K562 (cell line): ENCODE results near the gene RUVBL1. TPM values are rescaled to one million over a fixed set of nuclear protein-coding genes. Genes with fewer than 3 reads are reported as not detected.

Experiments
- CEBPG ChIP-seq, 3 experiments: fragments of 200-800 bp in 1 of 3; sonication (Bioruptor generic) in 1 of 3; sonication (generic) in 1 of 3; formaldehyde crosslinking in 1 of 3; IDR thresholded peaks in 2 of 3; conservative IDR thresholded peaks in 1 of 3; 2 replicates each; pipeline versions ENCODE4 v1.6.1 to v1.8.0; 2016 to 2022; ENCODE audit warnings: missing compliant biosample characterization in 2 of 3, missing genetic modification characterization in 2 of 3, mild to moderate bottlenecking in 1 of 3, missing genetic modification reagents in 1 of 3
- ETV1 ChIP-seq: fragments of 450-650 bp; conservative IDR thresholded peaks from 2 replicates; pipeline ENCODE4 v1.6.1; 2016; ENCODE audit warnings: missing genetic modification characterization, control low read depth, low read depth, missing compliant biosample characterization
- JUND ChIP-seq, 2 experiments: IDR thresholded peaks; 2 replicates in 1 of 2; 3 replicates in 1 of 2; pipeline ENCODE4 v1.6.1; 2011; ENCODE audit warnings: borderline replicate concordance in 2 of 2, low read depth in 2 of 2, low read length in 2 of 2, improper control_type of control experiment in 1 of 2, missing biosample characterization in 1 of 2, missing genetic modification characterization in 1 of 2, missing genetic modification reagents in 1 of 2
- PCBP2 ChIP-seq: fragments of 200-400 bp; formaldehyde crosslinking; IDR thresholded peaks from 2 replicates; pipeline ENCODE4 v1.6.1; 2018; ENCODE audit warnings: low read length, low read depth, mild to moderate bottlenecking, moderate library complexity; ENCODE audit not compliant: poor library complexity, severe bottlenecking
- POLR2G ChIP-seq: fragments of 200-400 bp; formaldehyde crosslinking; IDR thresholded peaks from 2 replicates; pipeline ENCODE4 v1.6.1; 2017; ENCODE audit warnings: low read depth, mild to moderate bottlenecking, antibody characterized with exemption, low read length, moderate library complexity
- RBM34 ChIP-seq: fragments of 200-400 bp; formaldehyde crosslinking; IDR thresholded peaks from 2 replicates; pipeline ENCODE4 v1.6.1; 2018; ENCODE audit warnings: low read length, borderline replicate concordance; ENCODE audit not compliant: insufficient read depth
- TCF7 ChIP-seq: sonication (generic); IDR thresholded peaks from 2 replicates; pipeline ENCODE4 v1.6.1; 2016; ENCODE audit warnings: antibody characterized with exemption, borderline replicate concordance
- ZNF165 ChIP-seq: fragments of 250-450 bp; sonication (Bioruptor Pico); IDR thresholded peaks from 2 replicates; pipeline ENCODE4 v1.4.0; 2020; ENCODE audit warnings: borderline replicate concordance
- ZNF408 ChIP-seq: fragments of 250-450 bp; sonication (Bioruptor Pico); IDR thresholded peaks from 2 replicates; pipeline ENCODE4 v1.4.0; 2020; ENCODE audit warnings: low read depth, mild to moderate bottlenecking, moderate library complexity
- ZNF717 ChIP-seq: fragments of 250-450 bp; sonication (Bioruptor Pico); IDR thresholded peaks from 2 replicates; pipeline ENCODE4 v1.5.0; 2021
- polyA plus RNA-seq, 8 experiments: library from polyadenylated mRNA; depleted of rRNA in 4 of 8; stranded (reverse) in 5 of 8; unstranded in 3 of 8; fragments of >200 nt; fragmentation: Nextera tagmentation in 2 of 8; fragmentation: Illumina TruSeq in 1 of 8; extraction: Ambion mirVana in 2 of 8; extraction: Trizol in 1 of 8; gene quantifications; 2 replicates each; pipeline versions ENCODE4 v1.2.1 to v1.2.3, GENCODE V29; 2011 to 2014; ENCODE audit warnings: inconsistent platforms in 1 of 8, missing spikeins in 1 of 8
- total RNA-seq, 7 experiments: library from RNA; depleted of rRNA in 6 of 7; stranded (reverse); fragments of >200 nt in 6 of 7; fragmentation: Illumina TruSeq in 2 of 7; extraction: Trizol in 2 of 7; gene quantifications; 2 replicates each; pipeline versions ENCODE4 v1.2.1 to v1.2.3, GENCODE V29; 2011 to 2021; ENCODE audit warnings: low replicate concordance in 1 of 7
- TF ChIP-seq, protein P1 (sequence below): fragments of 450-650 bp; IDR thresholded peaks from 2 replicates; pipeline ENCODE4 v1.6.1; 2016; ENCODE audit warnings: borderline replicate concordance
- TF ChIP-seq, protein P2 (sequence below): sonication (generic); formaldehyde crosslinking; IDR thresholded peaks from 2 replicates; pipeline ENCODE4 v1.8.0; 2022; ENCODE audit warnings: mild to moderate bottlenecking, missing genetic modification reagents
- TF ChIP-seq, protein P3 (sequence below): sonication (generic); formaldehyde crosslinking; IDR thresholded peaks from 2 replicates; pipeline ENCODE4 v1.9.0; 2022; ENCODE audit warnings: mild to moderate bottlenecking, missing genetic modification reagents
- TF ChIP-seq, protein P4 (sequence below): sonication (generic); formaldehyde crosslinking; IDR thresholded peaks from 2 replicates; pipeline ENCODE4 v1.4.0; 2020; ENCODE audit warnings: mild to moderate bottlenecking, missing genetic modification reagents

RUVBL1 gene
- total and polyA plus RNA-seq, 9 of the 15 experiments (the other 6 are each of a cell fraction or from before 2014, with no cell fraction given): 20.7 to 147 (median 113) TPM

DNA sequence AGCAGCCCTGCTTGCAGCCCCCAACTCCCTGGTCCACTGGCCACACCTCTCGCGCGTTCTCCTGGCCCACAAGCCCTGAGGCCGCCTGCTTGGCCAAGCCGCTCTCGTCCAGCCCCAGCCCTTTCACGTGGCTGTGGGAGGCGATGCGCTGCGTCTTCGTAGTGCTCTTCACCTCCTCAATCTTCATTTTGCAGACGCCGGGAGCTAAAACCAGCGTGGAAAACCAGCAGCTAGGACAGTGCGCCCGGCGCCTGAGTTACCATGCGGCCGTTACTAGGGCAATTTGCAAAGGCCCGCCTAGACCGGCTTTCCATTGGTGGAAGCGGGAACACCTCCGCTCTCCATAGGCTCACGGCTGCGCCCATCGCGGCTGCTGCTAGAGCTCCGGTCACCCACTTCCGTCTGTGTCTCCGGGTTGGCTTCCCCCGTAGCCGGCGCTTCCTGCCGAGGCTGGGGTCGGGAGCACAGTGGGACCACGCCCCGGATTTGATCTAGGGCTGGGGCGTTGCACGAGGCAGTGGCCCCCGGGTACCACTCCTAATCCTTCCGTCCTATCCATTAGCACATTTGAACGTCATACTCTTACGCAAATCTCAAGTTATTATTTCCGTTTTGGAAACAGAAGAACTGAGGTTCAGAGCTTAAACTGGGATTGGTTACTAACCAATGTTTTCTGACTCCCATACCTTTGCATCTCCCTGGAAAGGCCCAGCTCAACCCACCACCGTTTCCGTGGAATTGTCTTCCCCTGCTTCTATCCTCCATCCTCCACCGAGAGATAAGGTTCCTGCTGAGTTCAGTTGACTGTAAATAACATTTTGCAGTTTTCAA, at the start of gene RUVBL1 (continued):
- TF ChIP-seq, protein P1, sequence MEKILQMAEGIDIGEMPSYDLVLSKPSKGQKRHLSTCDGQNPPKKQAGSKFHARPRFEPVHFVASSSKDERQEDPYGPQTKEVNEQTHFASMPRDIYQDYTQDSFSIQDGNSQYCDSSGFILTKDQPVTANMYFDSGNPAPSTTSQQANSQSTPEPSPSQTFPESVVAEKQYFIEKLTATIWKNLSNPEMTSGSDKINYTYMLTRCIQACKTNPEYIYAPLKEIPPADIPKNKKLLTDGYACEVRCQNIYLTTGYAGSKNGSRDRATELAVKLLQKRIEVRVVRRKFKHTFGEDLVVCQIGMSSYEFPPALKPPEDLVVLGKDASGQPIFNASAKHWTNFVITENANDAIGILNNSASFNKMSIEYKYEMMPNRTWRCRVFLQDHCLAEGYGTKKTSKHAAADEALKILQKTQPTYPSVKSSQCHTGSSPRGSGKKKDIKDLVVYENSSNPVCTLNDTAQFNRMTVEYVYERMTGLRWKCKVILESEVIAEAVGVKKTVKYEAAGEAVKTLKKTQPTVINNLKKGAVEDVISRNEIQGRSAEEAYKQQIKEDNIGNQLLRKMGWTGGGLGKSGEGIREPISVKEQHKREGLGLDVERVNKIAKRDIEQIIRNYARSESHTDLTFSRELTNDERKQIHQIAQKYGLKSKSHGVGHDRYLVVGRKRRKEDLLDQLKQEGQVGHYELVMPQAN: peak; percentile 96
- TF ChIP-seq CEBPG (CRISPR knock-in tag; IDR thresholded peaks at IDR 0.05) (0 out of 2 replicates have a peak, but pooled peaks have one; percentile 8), CEBPG (tag; conservative IDR thresholded peaks at IDR 0.05 in 1 of 2, IDR thresholded peaks at IDR 0.05 in 1 of 2) (peak; percentile 59 to 80; a peak in 3 of 4 replicates), PCBP2 (no peak), TCF7 (no peak), ETV1 (tag) (peak; percentile 90), JUND (IDR thresholded peaks at IDR 0.05; ENCODE audit: borderline replicate concordance, low read depth, low read length) (0 out of 2 replicates have a peak, but pooled peaks have one; percentile 47), JUND (tag; IDR thresholded peaks at IDR 0.05; ENCODE audit: borderline replicate concordance, low read depth, low read length) (no peak; the same call in 2 of the 3 replicates), ZNF165 (CRISPR knock-in tag) (no peak), ZNF408 (no peak), POLR2G (peak; percentile 81), ZNF717 (no peak), RBM34 (no peak)
- TF ChIP-seq, protein P2, sequence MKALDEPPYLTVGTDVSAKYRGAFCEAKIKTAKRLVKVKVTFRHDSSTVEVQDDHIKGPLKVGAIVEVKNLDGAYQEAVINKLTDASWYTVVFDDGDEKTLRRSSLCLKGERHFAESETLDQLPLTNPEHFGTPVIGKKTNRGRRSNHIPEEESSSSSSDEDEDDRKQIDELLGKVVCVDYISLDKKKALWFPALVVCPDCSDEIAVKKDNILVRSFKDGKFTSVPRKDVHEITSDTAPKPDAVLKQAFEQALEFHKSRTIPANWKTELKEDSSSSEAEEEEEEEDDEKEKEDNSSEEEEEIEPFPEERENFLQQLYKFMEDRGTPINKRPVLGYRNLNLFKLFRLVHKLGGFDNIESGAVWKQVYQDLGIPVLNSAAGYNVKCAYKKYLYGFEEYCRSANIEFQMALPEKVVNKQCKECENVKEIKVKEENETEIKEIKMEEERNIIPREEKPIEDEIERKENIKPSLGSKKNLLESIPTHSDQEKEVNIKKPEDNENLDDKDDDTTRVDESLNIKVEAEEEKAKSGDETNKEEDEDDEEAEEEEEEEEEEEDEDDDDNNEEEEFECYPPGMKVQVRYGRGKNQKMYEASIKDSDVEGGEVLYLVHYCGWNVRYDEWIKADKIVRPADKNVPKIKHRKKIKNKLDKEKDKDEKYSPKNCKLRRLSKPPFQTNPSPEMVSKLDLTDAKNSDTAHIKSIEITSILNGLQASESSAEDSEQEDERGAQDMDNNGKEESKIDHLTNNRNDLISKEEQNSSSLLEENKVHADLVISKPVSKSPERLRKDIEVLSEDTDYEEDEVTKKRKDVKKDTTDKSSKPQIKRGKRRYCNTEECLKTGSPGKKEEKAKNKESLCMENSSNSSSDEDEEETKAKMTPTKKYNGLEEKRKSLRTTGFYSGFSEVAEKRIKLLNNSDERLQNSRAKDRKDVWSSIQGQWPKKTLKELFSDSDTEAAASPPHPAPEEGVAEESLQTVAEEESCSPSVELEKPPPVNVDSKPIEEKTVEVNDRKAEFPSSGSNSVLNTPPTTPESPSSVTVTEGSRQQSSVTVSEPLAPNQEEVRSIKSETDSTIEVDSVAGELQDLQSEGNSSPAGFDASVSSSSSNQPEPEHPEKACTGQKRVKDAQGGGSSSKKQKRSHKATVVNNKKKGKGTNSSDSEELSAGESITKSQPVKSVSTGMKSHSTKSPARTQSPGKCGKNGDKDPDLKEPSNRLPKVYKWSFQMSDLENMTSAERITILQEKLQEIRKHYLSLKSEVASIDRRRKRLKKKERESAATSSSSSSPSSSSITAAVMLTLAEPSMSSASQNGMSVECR (CRISPR knock-in tag): peak; percentile 75; the same call in 1 of the 2 replicates
- TF ChIP-seq, protein P3, sequence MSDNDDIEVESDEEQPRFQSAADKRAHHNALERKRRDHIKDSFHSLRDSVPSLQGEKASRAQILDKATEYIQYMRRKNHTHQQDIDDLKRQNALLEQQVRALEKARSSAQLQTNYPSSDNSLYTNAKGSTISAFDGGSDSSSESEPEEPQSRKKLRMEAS (CRISPR knock-in tag): peak; percentile 81
- TF ChIP-seq, protein P4, sequence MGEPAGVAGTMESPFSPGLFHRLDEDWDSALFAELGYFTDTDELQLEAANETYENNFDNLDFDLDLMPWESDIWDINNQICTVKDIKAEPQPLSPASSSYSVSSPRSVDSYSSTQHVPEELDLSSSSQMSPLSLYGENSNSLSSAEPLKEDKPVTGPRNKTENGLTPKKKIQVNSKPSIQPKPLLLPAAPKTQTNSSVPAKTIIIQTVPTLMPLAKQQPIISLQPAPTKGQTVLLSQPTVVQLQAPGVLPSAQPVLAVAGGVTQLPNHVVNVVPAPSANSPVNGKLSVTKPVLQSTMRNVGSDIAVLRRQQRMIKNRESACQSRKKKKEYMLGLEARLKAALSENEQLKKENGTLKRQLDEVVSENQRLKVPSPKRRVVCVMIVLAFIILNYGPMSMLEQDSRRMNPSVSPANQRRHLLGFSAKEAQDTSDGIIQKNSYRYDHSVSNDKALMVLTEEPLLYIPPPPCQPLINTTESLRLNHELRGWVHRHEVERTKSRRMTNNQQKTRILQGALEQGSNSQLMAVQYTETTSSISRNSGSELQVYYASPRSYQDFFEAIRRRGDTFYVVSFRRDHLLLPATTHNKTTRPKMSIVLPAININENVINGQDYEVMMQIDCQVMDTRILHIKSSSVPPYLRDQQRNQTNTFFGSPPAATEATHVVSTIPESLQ (CRISPR knock-in tag): no peak
